Coronary artery (tissue), 2 donors: ENCODE measurements around the gene TEKT3.

ENCODE experiments used
- DNase-seq: peaks from one replicate; pipeline ENCODE4 v3.0.0-alpha.2; 2017; ENCODE audit warnings: low spot score
- H3K27ac ChIP-seq, 2 donors: fragments of 200-600 bp; sonication (generic); one replicate each; pipeline ENCODE4 v1.5.1; 2016 to 2019
- H3K4me3 ChIP-seq: fragments of 200-600 bp; sonication (generic); 2 replicates; pipeline ENCODE4 v1.5.1; 2016; ENCODE audit warnings: mild to moderate bottlenecking, moderate library complexity
- CTCF ChIP-seq: fragments of 200-600 bp; sonication (generic); IDR thresholded peaks from one replicate; pipeline ENCODE4 v1.5.1; 2019; ENCODE audit warnings: antibody characterized with exemption

The TEKT3 gene

GRCh38 chr17:15351925-15352324, 10.5 kb upstream of the TEKT3 start:
- Histone ChIP-seq H3K27ac (peak overlapping the region in 1 of 2 donors; percentile 67), H3K4me3 (no peak overlapping the region)
- no peak for TF ChIP-seq CTCF
- no peak for DNase-seq

DNA sequence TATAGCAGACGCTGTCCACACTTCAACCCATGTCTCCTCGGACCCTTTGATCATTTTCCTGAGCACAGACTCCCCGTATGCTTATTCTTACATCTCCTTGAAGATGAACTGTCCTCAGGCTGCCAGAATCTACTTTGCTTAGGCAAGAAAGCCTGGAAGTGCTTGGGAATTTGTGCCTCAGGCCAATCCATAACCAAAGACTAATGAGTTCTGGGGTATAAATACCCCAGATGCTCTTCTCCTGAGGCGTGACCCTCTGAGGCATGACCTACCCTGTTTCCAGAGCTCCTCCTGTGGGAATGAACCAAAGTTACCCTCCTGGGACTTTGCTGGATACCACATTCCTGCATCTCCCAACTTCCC, 10.1 kb upstream of the TEKT3 start:
- H3K4me3 ChIP-seq: no peak overlapping the region
- no peak for DNase-seq
- no peak for TF ChIP-seq CTCF
- H3K27ac ChIP-seq: peak overlapping the region in 1 of 2 donors; percentile 67

DNA sequence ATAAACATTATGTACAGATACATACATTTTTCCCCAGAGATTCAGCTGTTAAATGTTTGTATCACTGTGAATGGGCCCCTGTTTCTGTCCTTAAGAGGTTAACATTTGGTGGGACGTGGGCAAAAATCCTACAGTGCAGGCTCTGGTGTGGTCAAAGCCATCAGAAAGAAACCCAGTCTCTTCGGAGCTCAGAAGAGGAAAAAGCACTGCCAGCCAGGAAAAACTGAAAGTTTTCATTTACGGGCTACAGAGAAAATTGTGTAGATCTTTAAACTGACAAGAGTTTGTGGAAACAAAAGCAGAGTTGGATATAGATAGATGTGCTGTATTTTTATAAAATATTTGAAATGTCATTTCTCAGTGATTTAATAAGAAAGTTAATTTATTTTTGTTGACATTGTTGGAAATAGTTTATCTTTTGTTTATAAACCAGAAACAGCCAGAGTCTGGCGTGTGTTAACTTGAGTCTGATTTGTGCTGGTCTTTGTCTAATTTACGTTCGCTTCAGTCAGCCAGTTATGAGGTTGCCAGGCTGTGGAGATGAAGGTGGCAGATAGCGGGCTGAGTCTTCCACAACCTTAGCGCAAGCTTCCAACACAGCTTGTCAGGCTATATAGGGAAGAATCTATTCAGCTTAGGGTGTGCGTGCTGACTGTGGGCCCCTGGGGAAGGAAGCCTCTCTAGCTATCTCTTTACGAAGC, 9.5 kb upstream of the TEKT3 start:
- DNase-seq: no peak
- Histone ChIP-seq H3K27ac (peak overlapping the region in 1 of 2 donors; percentile 67), H3K4me3 (peak overlapping the region; percentile 5)
- TF ChIP-seq CTCF: no peak

GRCh38 chr17:15349119-15349518, 7.7 kb upstream of the TEKT3 start:
- H3K27ac ChIP-seq: no peak overlapping the region
- TF ChIP-seq CTCF: no peak
- no peak for DNase-seq

DNA sequence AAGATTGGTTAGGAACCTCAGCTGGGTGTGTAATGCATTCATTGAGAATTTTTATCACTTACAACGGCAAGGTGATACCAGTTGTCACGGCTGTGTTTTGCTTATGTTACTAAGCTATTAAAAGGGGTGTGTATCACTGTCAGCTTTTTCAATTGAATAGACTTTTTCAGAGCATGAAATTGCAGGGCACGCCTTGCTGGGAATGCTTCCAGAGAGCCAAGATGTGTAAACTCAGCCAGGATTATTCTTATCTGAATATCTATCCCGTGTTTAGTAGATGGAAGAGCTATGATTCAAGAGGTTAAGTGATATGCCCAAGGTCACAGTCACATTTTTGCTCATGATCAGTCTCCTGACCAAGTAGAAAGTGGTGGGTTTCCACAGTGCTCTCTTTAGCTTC, 6.6 kb upstream of the TEKT3 start:
- no peak for DNase-seq
- TF ChIP-seq CTCF: no peak
- Histone ChIP-seq H3K4me3 (no peak overlapping the region), H3K27ac (no peak overlapping the region)

More at GRCh38 chr17:15349119-15349518, 7.7 kb upstream of the TEKT3 start:
- no peak overlapping the region for H3K4me3 ChIP-seq

DNA sequence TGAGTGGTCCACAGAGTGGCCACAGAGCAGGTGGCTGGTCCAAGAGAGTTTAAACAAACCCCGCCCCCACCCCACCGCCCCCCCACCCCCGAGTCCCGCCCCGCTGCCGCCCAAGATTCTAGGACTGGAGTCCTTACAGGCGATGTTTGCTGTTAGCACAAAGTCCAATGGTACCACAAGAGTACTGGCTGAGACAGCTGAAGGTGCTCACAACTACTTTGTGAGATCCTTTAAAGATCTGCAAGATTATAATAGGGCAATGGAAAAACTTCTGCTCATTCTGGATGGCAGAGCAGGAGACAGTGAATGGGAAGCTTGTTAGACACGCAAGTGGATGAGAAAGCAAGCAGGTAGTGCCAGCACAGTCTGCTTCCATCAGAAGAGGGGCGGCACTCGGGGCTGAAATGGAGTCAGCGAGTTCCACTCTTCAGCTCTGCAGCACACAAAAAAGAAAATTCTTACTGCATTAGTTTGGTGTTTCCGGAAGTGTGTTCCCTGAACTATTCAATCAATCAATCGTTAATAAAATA, 4.7 kb upstream of the TEKT3 start:
- no peak overlapping the region for H3K27ac ChIP-seq
- DNase-seq: no peak
- H3K4me3 ChIP-seq: no peak overlapping the region

More for the DNA sequence above, 4.7 kb upstream of the TEKT3 start:
- no peak for TF ChIP-seq CTCF
